AG09309 (cell line): Measurements from ENCODE around the gene OSER1.
A peak's percentile ranks its signal among the peaks of the same experiment; 100 is the strongest.

Source experiments
- DNase-seq: peaks from one replicate; pipeline ENCODE4 v3.0.0-alpha.2; 2010; ENCODE audit warnings: low read depth
- H3K4me3 ChIP-seq: 2 replicates; pipeline ENCODE4 v1.5.1; 2011; ENCODE audit warnings: mild to moderate bottlenecking, low read depth, low read length, moderate library complexity; ENCODE audit not compliant: control insufficient read depth
- CTCF ChIP-seq: IDR thresholded peaks from 2 replicates; pipeline ENCODE4 v1.5.1; 2011; ENCODE audit warnings: mild to moderate bottlenecking, low read depth, low read length, inconsistent platforms; ENCODE audit not compliant: insufficient read depth, control insufficient read depth; ENCODE audit errors: missing control alignments

The OSER1 gene

DNA sequence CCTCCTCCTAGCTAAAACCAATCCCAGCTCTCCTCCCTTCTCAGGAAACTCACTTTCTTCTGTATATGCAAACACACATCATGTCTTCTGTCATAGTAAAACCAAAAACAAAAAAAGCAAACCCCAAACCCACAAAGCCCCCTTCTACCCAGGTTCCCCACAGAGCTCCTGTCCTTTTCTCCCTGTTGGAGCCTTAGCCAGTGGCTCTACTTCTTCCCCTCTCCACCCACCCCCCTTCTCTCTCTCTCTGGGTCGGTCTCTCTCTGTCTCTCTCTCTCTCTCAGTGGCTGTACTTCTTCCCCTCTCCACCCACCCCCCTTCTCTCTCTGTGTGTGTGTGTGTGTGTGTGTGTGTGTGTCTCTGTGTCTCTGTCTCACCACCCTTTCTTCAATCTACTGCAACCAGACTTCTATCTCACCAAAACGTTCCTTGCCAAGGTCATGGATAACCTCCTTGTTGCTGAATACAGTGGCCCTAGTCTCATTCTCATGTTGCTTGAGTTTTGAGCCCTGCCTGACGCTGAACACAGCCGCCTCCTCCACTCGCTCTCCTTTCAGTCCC lies 8.7 kb upstream of the OSER1 start:
- no peak overlapping the region for H3K4me3 ChIP-seq
- no peak for TF ChIP-seq CTCF
- no peak for DNase-seq

- TF ChIP-seq CTCF: no peak
- DNase-seq: no peak
- H3K4me3 ChIP-seq: no peak overlapping the region
Measured at GRCh38 chr20:44218446-44218845, 7.9 kb upstream of the OSER1 start.

DNA sequence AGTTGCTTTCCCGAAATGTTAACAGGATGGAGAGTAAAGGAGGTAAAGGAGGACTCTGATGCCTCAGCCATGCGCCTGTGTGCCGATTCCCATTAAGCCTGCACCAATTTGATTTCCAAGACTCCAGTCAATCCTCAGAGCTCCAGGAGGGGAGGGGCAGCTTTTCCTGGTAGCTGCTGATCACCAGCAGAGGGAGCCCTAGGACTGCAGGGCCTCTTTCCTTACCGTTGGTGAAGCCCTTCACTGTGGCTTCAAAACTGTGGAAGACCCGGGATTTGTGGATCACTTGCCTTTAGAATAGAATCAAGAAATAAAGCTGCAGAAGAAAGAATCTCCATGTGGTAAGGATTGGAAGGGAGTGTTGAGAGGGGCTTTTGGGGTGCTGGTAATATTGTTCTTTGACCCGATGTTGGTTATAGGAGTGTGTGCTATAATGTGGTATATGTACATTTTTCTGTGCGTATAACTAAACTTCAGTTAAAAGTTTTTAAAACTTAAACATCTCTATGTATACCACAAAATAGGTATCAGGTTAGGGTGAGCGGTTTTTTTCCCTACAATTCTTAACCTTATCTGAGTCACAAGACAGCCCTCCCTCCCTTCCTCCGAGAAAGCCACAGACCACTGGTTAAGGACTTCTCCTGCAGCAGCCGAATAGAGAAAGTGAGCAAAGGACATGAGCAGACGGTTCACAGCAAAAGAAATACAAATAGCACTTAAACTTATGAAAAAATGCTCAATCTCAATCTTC lies 6.9 kb upstream of the OSER1 start:
- peak; percentile 28 for DNase-seq
- peak; percentile 98 for TF ChIP-seq CTCF
- H3K4me3 ChIP-seq: no peak overlapping the region

DNA sequence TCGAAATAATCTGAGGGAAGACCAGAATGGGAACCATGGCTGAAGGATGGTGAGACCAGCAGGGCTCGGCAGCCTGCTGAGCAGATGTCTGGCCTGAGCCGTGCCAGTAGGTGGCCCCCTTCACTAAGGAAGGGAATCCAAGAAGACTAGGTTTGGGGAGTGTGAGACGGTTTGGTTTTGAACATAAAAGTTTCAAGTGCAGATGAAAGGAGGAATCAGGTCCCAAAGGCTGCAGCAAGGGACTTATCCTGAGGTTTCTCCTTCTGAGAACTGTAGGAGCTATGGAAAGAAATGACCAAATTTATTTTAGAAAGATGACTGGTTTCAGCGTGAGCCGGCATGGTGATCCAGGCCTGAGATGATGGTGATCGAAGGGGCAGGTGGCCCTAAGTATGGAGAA lies 4.6 kb upstream of the OSER1 start:
- peak; percentile 95 for TF ChIP-seq CTCF
- DNase-seq: no peak

DNA sequence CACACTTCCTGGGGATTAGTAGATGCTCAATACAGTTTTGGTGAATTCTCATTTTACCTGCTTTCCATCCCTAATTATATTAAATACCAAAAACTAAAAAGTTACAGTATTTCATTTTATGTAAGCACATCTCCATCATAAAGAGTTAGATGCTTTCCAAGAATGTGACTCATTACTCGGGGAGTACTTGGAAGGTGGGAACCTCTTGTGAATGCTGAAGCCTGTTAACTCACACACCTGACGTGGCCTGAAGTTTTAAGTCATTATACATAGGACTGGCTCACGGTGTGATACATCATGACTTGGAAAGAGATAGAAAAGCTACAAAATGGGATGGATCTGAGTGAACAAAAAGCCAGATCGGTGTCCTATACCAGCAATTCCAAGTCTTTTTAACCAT lies 2.2 kb upstream of the OSER1 start:
- no peak for TF ChIP-seq CTCF
- H3K4me3 ChIP-seq: no peak overlapping the region
- DNase-seq: no peak

More for the DNA sequence above, 4.6 kb upstream of the OSER1 start:
- no peak overlapping the region for H3K4me3 ChIP-seq

DNA sequence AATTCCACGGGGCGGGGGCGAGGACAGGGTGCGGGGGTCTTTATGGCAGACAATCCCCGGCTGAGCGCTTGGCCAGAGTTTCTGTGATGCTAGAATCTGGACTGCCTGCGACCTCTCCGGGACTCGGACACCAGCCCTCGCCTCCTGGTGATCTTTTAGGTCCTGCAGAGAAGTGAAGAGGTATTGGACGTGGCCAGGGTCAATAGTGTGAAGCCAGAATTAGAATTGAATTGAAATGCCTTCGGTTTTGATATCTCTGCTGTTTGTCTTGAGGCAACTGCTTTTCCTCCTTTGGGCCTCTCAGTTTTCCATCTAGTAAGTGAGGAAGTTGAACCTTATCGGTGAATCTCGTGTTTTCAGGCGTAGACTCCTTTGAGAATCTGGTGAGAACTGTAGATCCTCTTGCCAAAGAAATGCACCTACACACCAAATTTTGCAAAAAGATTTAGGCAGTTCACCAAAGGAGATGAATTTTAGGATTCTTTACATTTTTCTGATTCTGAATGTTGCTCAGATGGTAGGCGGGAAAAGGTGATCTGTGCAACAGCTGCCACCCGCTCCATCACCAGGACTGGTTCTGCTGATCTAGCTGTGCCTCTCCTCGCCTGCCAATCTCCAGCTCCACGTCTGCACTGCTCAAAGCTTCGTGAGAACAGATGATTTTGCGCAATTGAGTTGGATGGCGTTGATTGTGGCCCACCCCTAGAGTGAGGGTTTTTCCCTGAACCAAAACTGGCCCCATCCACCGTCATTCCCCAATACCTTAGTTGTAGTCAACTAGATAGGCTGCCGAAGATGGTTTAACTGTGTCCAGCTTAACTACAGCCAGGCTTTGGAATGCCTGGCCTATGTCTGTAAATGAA lies 837 bp upstream of the OSER1 start:
- DNase-seq: no peak
- no peak for TF ChIP-seq CTCF
- H3K4me3 ChIP-seq: peak overlapping the region; percentile 63
